Lower leg skin (tissue), 4 donors: ENCODE measurements around the gene PIGO. TPM values are rescaled to one million over a fixed set of nuclear protein-coding genes. Genes with fewer than 3 reads are reported as not detected.

ENCODE experiments used
- DNase-seq, 2 donors: peaks; one replicate each; pipeline ENCODE4 v3.0.0-alpha.2; 2019; ENCODE audit warnings: low spot score in 2 of 2
- H3K4me3 ChIP-seq: fragments of 200-600 bp; sonication (generic); 2 replicates; pipeline ENCODE4 v1.5.1; 2017; ENCODE audit warnings: mild to moderate bottlenecking, low read depth; ENCODE audit not compliant: poor library complexity, severe bottlenecking
- CTCF ChIP-seq, 3 donors: fragments of 450-650 bp; IDR thresholded peaks; one replicate each; pipeline ENCODE4 v1.5.1; 2016; ENCODE audit warnings: antibody characterized with exemption in 3 of 3, mild to moderate bottlenecking in 3 of 3, moderate library complexity in 2 of 3
- POLR2A ChIP-seq, 2 donors: fragments of 450-650 bp; IDR thresholded peaks; one replicate each; pipeline ENCODE4 v1.6.1; 2016 to 2017; ENCODE audit warnings: antibody characterized with exemption in 2 of 2, mild to moderate bottlenecking in 1 of 2, moderate library complexity in 1 of 2
- WGBS, 2 donors: methylation state at CpG; one replicate each; pipeline ENCODE4 v1.1.5; 2018; 5-methylcytosine and 5-hydroxymethylcytosine counted together
- intact Hi-C: fragments of 100-400 bp; cut with DNase I; formaldehyde crosslinking; loops from one replicate; pipeline ENCODE4 v1.15.0; 2023; ENCODE audit warnings: low total_unique reads
- total RNA-seq, 4 donors: library from RNA; depleted of rRNA; stranded (reverse); fragments of >200 nt; gene quantifications; one replicate each; pipeline ENCODE4 v1.1.0, GENCODE V29; 2016

PIGO gene
- total RNA-seq, 4 donors from 2014 or later = 9.8 to 21.3 (median 19.0) TPM

GRCh38 chr9:35079041-35079425 is 17.4 kb downstream of the PIGO start:
- intact Hi-C loops = no loop called here
- peak overlapping the region; percentile 47 for H3K4me3 ChIP-seq
- no peak for TF ChIP-seq POLR2A (IDR thresholded peaks at IDR 0.05)
- no peak for TF ChIP-seq CTCF (IDR thresholded peaks at IDR 0.05)
- DNase-seq = no peak
- 2 to 10% methylated on average over 9 of the region's 10 CpGs for WGBS, 2 donors

GRCh38 chr9:35078066-35078465 is 18.3 kb downstream of the PIGO start:
- TF ChIP-seq POLR2A (IDR thresholded peaks at IDR 0.05) = no peak
- no peak for TF ChIP-seq CTCF (IDR thresholded peaks at IDR 0.05)
- peak in 1 of 2 donors; percentile 77 for DNase-seq
- intact Hi-C loops = no loop called here
- no peak overlapping the region for H3K4me3 ChIP-seq
- WGBS, 2 donors = 60 to 74% methylated on average over 4 of the region's 4 CpGs

- peak in 1 of 2 donors; percentile 69 for DNase-seq
- H3K4me3 ChIP-seq = no peak overlapping the region
- WGBS, 2 donors = 93 to 96% methylated on average over 4 of the region's 4 CpGs
- TF ChIP-seq CTCF (IDR thresholded peaks at IDR 0.05) (no peak), POLR2A (IDR thresholded peaks at IDR 0.05) (no peak)
- intact Hi-C loops = no loop called here
Observed at GRCh38 chr9:35076848-35077247, 19.5 kb downstream of the PIGO start.

- intact Hi-C loops = no loop called here
- 94 to 97% methylated on average over 4 of the region's 4 CpGs for WGBS, 2 donors
- no peak overlapping the region for H3K4me3 ChIP-seq
- DNase-seq = peak in 1 of 2 donors; percentile 77
- TF ChIP-seq POLR2A (IDR thresholded peaks at IDR 0.05) = no peak
- TF ChIP-seq CTCF (IDR thresholded peaks at IDR 0.05) = no peak
Observed at GRCh38 chr9:35075358-35075757, 21.0 kb downstream of the PIGO start.

- intact Hi-C loops = no loop called here
- WGBS, 2 donors = 95 to 96% methylated on average over 8 of the region's 8 CpGs
- H3K4me3 ChIP-seq = no peak overlapping the region
- peak in 1 of 2 donors; percentile 78 for DNase-seq
- TF ChIP-seq POLR2A (IDR thresholded peaks at IDR 0.05) (no peak), CTCF (IDR thresholded peaks at IDR 0.05) (no peak)
Observed at GRCh38 chr9:35074791-35075190, 21.6 kb downstream of the PIGO start.

- H3K4me3 ChIP-seq = no peak overlapping the region
- TF ChIP-seq CTCF (IDR thresholded peaks at IDR 0.05) (no peak), POLR2A (IDR thresholded peaks at IDR 0.05) (no peak)
- intact Hi-C loops = no loop called here
- 94% methylated on average over 6 of the region's 6 CpGs for WGBS, 2 donors
- DNase-seq = peak in 1 of 2 donors; percentile 64
Observed at GRCh38 chr9:35074141-35074540, 22.2 kb downstream of the PIGO start.
